Neural cell (in vitro differentiated cells): ENCODE data around the gene SLC25A47. TPM values are rescaled to one million over a fixed set of nuclear protein-coding genes. Genes with fewer than 3 reads are reported as not detected.

Experiments
- H2AFZ ChIP-seq: fragments of 200-600, 300-800 bp; sonication (generic), shearing (Covaris generic); 2 replicates; pipeline ENCODE4 v1.6.0; 2014; ENCODE audit warnings: low read depth, mild to moderate bottlenecking, antibody characterized with exemption, low read length, moderate library complexity
- H3F3A ChIP-seq: fragments of 200-600 bp; shearing (Covaris generic); 2 replicates; pipeline ENCODE4 v1.6.1; 2016; ENCODE audit warnings: mild to moderate bottlenecking, moderate library complexity, mixed read lengths, antibody characterized with exemption, low read length; ENCODE audit not compliant: insufficient read depth, poor library complexity, severe bottlenecking
- H3K27ac ChIP-seq: fragments of 200-600, 300-800 bp; sonication (generic), shearing (Covaris generic); 2 replicates; pipeline ENCODE4 v1.5.1; 2014; ENCODE audit warnings: mild to moderate bottlenecking, low read length, moderate library complexity
- H3K27me3 ChIP-seq: fragments of 300-800, 200-600 bp; sonication (generic), shearing (Covaris generic); 2 replicates; pipeline ENCODE4 v1.6.0; 2014; ENCODE audit warnings: mild to moderate bottlenecking, low read depth, low read length, moderate library complexity; ENCODE audit not compliant: insufficient read depth
- H3K36me3 ChIP-seq: fragments of 300-800, 200-600 bp; sonication (generic), shearing (Covaris generic); 2 replicates; pipeline ENCODE4 v1.5.1; 2014; ENCODE audit warnings: mild to moderate bottlenecking, antibody characterized with exemption, low read length, moderate library complexity; ENCODE audit not compliant: insufficient read depth
- H3K4me2 ChIP-seq: fragments of 300-800, 200-600 bp; sonication (generic), shearing (Covaris generic); 2 replicates; pipeline ENCODE4 v1.6.0; 2014; ENCODE audit warnings: mild to moderate bottlenecking, low read length
- H3K4me3 ChIP-seq: fragments of 300-800, 200-600 bp; sonication (generic), shearing (Covaris generic); 2 replicates; pipeline ENCODE4 v1.5.1; 2014; ENCODE audit warnings: mild to moderate bottlenecking, low read length, moderate library complexity
- H3K79me2 ChIP-seq: fragments of 200-600 bp; shearing (Covaris generic); replicated peaks from 2 replicates; pipeline ENCODE4 v1.6.0; 2014; ENCODE audit warnings: mild to moderate bottlenecking, low read length, moderate library complexity; ENCODE audit not compliant: insufficient read depth
- H3K9ac ChIP-seq: fragments of 300-800, 200-600 bp; sonication (generic), shearing (Covaris generic); 2 replicates; pipeline ENCODE4 v1.6.1; 2016; ENCODE audit warnings: mild to moderate bottlenecking, low read length, mixed read lengths
- H3K9me2 ChIP-seq: fragments of 200-600 bp; shearing (Covaris generic); 2 replicates; pipeline ENCODE4 v1.6.1; 2016; ENCODE audit warnings: mild to moderate bottlenecking, low read length, mixed read lengths; ENCODE audit not compliant: insufficient read depth
- H3K9me3 ChIP-seq: fragments of 200-600, 300-800 bp; sonication (generic), shearing (Covaris generic); 2 replicates; pipeline ENCODE4 v1.6.1; 2016; ENCODE audit warnings: mild to moderate bottlenecking, mixed run types, low read length, moderate library complexity, mixed read lengths
- H4K20me1 ChIP-seq: fragments of 200-600 bp; shearing (Covaris generic); 2 replicates; pipeline ENCODE4 v1.6.1; 2016; ENCODE audit warnings: mild to moderate bottlenecking, mixed run types; ENCODE audit not compliant: insufficient read depth
- EP300 ChIP-seq: fragments of 450-650 bp; conservative IDR thresholded peaks from 2 replicates; pipeline ENCODE4 v1.6.1; 2014; ENCODE audit warnings: antibody characterized with exemption, mild to moderate bottlenecking, moderate library complexity; ENCODE audit not compliant: poor library complexity, severe bottlenecking
- EZH2 ChIP-seq: fragments of 200-600, 300-800 bp; shearing (Covaris generic), sonication (generic); IDR thresholded peaks from 2 replicates; pipeline ENCODE4 v1.6.1; 2014; ENCODE audit warnings: antibody characterized with exemption, low read length, borderline replicate concordance, mild to moderate bottlenecking; ENCODE audit not compliant: insufficient read depth, poor library complexity, severe bottlenecking
- MXI1 ChIP-seq: fragments of 450-650 bp; conservative IDR thresholded peaks from 2 replicates; pipeline ENCODE4 v1.6.1; 2014; ENCODE audit warnings: antibody characterized with exemption, mild to moderate bottlenecking; ENCODE audit not compliant: poor library complexity, severe bottlenecking
- POLR2AphosphoS5 ChIP-seq: IDR thresholded peaks from 2 replicates; pipeline ENCODE4 v1.6.1; 2012
- RAD21 ChIP-seq: fragments of 450-650 bp; conservative IDR thresholded peaks from 2 replicates; pipeline ENCODE4 v1.6.1; 2014; ENCODE audit warnings: antibody characterized with exemption, mild to moderate bottlenecking, moderate library complexity
- REST ChIP-seq: IDR thresholded peaks from 2 replicates; pipeline ENCODE4 v1.6.1; 2012; ENCODE audit warnings: borderline replicate concordance
- SMC3 ChIP-seq: fragments of 450-650 bp; conservative IDR thresholded peaks from 2 replicates; pipeline ENCODE4 v1.6.1; 2014; ENCODE audit warnings: antibody characterized with exemption, mild to moderate bottlenecking, moderate library complexity; ENCODE audit not compliant: poor library complexity
- TAF1 ChIP-seq: IDR thresholded peaks from 2 replicates; pipeline ENCODE4 v1.6.1; 2012; ENCODE audit warnings: low read depth
- polyA plus RNA-seq: library from polyadenylated mRNA; depleted of rRNA; stranded (reverse); fragments of >200 nt; gene quantifications from 2 replicates; pipeline ENCODE4 v1.2.3, GENCODE V29; 2014
- TF ChIP-seq, protein P1 (sequence below): fragments of 450-650 bp; IDR thresholded peaks from 2 replicates; pipeline ENCODE4 v1.5.1; 2014; ENCODE audit warnings: antibody characterized with exemption, mild to moderate bottlenecking, moderate library complexity; ENCODE audit not compliant: poor library complexity, severe bottlenecking

The SLC25A47 gene
- polyA plus RNA-seq, 1 donor from 2014 or later = not detected

- no peaks in the 10 kb centered on the region for H3K27me3 ChIP-seq
- H2AFZ ChIP-seq = no peak overlapping the region
- H3K9me2 ChIP-seq = no peaks in the 10 kb centered on the region
- no peak overlapping the region for H3K4me2 ChIP-seq
- peaks cover 20% of the 10 kb centered on the region for H3K79me2 ChIP-seq
- peaks cover 3% of the 10 kb centered on the region for H4K20me1 ChIP-seq
- no peak overlapping the region for H3K4me3 ChIP-seq
- no peak overlapping the region for H3K9ac ChIP-seq
- H3K27ac ChIP-seq = no peak overlapping the region
- TF ChIP-seq, protein P1, sequence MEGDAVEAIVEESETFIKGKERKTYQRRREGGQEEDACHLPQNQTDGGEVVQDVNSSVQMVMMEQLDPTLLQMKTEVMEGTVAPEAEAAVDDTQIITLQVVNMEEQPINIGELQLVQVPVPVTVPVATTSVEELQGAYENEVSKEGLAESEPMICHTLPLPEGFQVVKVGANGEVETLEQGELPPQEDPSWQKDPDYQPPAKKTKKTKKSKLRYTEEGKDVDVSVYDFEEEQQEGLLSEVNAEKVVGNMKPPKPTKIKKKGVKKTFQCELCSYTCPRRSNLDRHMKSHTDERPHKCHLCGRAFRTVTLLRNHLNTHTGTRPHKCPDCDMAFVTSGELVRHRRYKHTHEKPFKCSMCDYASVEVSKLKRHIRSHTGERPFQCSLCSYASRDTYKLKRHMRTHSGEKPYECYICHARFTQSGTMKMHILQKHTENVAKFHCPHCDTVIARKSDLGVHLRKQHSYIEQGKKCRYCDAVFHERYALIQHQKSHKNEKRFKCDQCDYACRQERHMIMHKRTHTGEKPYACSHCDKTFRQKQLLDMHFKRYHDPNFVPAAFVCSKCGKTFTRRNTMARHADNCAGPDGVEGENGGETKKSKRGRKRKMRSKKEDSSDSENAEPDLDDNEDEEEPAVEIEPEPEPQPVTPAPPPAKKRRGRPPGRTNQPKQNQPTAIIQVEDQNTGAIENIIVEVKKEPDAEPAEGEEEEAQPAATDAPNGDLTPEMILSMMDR = no peak
- no peak for TF ChIP-seq MXI1
- no peak for TF ChIP-seq EP300
- TF ChIP-seq RAD21 = no peak
- no peak for TF ChIP-seq TAF1
- no peak for TF ChIP-seq POLR2AphosphoS5
- no peak for TF ChIP-seq REST
- TF ChIP-seq EZH2 = no peak
- TF ChIP-seq SMC3 = no peak
- no peaks in the 10 kb centered on the region for H3F3A ChIP-seq
- no peaks in the 10 kb centered on the region for H3K36me3 ChIP-seq
- H3K9me3 ChIP-seq = no peaks in the 10 kb centered on the region
These were observed 44.0 kb upstream of the SLC25A47 start for GRCh38 chr14:100279133-100279532.

DNA sequence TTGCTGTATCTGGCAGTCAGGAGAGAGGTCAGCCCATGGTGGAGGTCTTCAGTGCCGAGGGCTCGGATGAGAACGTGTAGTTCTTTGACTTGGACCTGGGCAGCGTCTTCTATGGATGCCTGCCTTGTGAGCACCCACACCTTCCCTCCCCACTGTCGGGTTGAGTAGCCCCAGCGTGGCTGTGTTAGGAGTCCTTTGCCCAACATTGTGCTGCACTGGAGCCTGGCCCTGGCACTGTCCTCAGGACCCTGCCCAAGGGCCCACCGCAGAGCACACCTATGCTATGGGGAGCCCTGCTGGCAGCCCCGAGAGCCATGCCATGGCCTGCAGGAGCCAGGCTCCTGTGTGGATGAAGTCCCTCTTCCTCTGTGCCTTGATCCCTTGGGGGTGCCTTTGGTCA, 43.6 kb upstream of the SLC25A47 start:
- Histone ChIP-seq H3K9me3 (no peaks in the 10 kb centered on the region), H3K27ac (no peak overlapping the region), H3K9me2 (no peaks in the 10 kb centered on the region), H3K27me3 (no peaks in the 10 kb centered on the region), H3K9ac (no peak overlapping the region), H3F3A (no peaks in the 10 kb centered on the region), H3K4me2 (no peak overlapping the region), H3K79me2 (peaks cover 16% of the 10 kb centered on the region), H2AFZ (no peak overlapping the region), H3K36me3 (no peaks in the 10 kb centered on the region), H3K4me3 (no peak overlapping the region), H4K20me1 (peaks cover 3% of the 10 kb centered on the region)
- TF ChIP-seq, protein P1 = no peak
- TF ChIP-seq SMC3 (no peak), REST (no peak), MXI1 (no peak), POLR2AphosphoS5 (no peak), TAF1 (no peak), EP300 (no peak), RAD21 (no peak), EZH2 (no peak)
